Smooth muscle cell (in vitro differentiated cells): ENCODE results near the gene PRSS22. TPM values are rescaled to one million over a fixed set of nuclear protein-coding genes. Genes with fewer than 3 reads are reported as not detected.

ENCODE experiments used
- DNase-seq: peaks from one replicate; lab custom pipeline; 2025; ENCODE audit not compliant: unreplicated experiment; lab: John Stamatoyannopoulos, UW
- H2AFZ ChIP-seq: fragments of 200-600 bp; sonication (generic); 2 replicates; pipeline ENCODE4 v1.6.0; 2016; ENCODE audit warnings: antibody characterized with exemption, low read depth, mild to moderate bottlenecking
- H3F3A ChIP-seq: fragments of 200-600 bp; sonication (generic); 2 replicates; pipeline ENCODE4 v1.6.0; 2017; ENCODE audit warnings: antibody characterized with exemption, low read depth
- H3K27ac ChIP-seq: fragments of 200-600 bp; sonication (generic); 2 replicates; pipeline ENCODE4 v1.5.1; 2016; ENCODE audit warnings: low read depth, mild to moderate bottlenecking
- H3K27me3 ChIP-seq: fragments of 200-600 bp; sonication (generic); 2 replicates; pipeline ENCODE4 v1.6.1; 2016; ENCODE audit warnings: low read depth, mild to moderate bottlenecking
- H3K36me3 ChIP-seq: fragments of 200-600 bp; sonication (generic); 2 replicates; pipeline ENCODE4 v1.5.1; 2016; ENCODE audit warnings: low read depth
- H3K4me1 ChIP-seq: fragments of 200-600 bp; sonication (generic); 2 replicates; pipeline ENCODE4 v1.5.1; 2016; ENCODE audit warnings: low read depth
- H3K4me2 ChIP-seq: fragments of 200-600 bp; sonication (generic); 2 replicates; pipeline ENCODE4 v1.6.0; 2016; ENCODE audit warnings: mild to moderate bottlenecking
- H3K4me3 ChIP-seq: fragments of 200-600 bp; sonication (generic); 2 replicates; pipeline ENCODE4 v1.5.1; 2016; ENCODE audit warnings: mild to moderate bottlenecking
- H3K79me2 ChIP-seq: fragments of 200-600 bp; sonication (generic); 2 replicates; pipeline ENCODE4 v1.6.0; 2016; ENCODE audit warnings: low read depth, mild to moderate bottlenecking
- H3K9ac ChIP-seq: fragments of 200-600 bp; sonication (generic); 2 replicates; pipeline ENCODE4 v1.6.0; 2016; ENCODE audit warnings: low read depth
- H3K9me3 ChIP-seq: fragments of 200-600 bp; sonication (generic); replicated peaks from 2 replicates; pipeline ENCODE4 v1.5.1; 2016; ENCODE audit warnings: low read depth
- H4K20me1 ChIP-seq: fragments of 200-600 bp; sonication (generic); 2 replicates; pipeline ENCODE4 v1.6.0; 2016; ENCODE audit warnings: low read depth
- WGBS: methylation state at CpG from one replicate; pipeline ENCODE4 v1.1.7; 2016; ENCODE audit warnings: low lambda C conversion rate; 5-methylcytosine and 5-hydroxymethylcytosine counted together
- polyA plus RNA-seq: library from polyadenylated mRNA; unstranded; fragments of >200 nt; fragmentation: Nextera tagmentation; extraction: Ambion mirVana; gene quantifications from 2 replicates; pipeline ENCODE4 v1.2.1, GENCODE V29; 2016
- total RNA-seq: library from RNA; depleted of rRNA; stranded (reverse); fragments of >200 nt; gene quantifications from 2 replicates; pipeline ENCODE4 v1.2.3, GENCODE V29; 2014
- TF ChIP-seq, protein P1 (sequence below): fragments of 200-600 bp; sonication (generic); IDR thresholded peaks from 2 replicates; pipeline ENCODE4 v1.5.1; 2017; ENCODE audit warnings: borderline replicate concordance, mild to moderate bottlenecking, antibody characterized with exemption; ENCODE audit not compliant: insufficient read depth, poor library complexity, severe bottlenecking

The PRSS22 gene
- total and polyA plus RNA-seq, 2 experiments from 2014 or later = 0.79 to 2.2 TPM

DNA sequence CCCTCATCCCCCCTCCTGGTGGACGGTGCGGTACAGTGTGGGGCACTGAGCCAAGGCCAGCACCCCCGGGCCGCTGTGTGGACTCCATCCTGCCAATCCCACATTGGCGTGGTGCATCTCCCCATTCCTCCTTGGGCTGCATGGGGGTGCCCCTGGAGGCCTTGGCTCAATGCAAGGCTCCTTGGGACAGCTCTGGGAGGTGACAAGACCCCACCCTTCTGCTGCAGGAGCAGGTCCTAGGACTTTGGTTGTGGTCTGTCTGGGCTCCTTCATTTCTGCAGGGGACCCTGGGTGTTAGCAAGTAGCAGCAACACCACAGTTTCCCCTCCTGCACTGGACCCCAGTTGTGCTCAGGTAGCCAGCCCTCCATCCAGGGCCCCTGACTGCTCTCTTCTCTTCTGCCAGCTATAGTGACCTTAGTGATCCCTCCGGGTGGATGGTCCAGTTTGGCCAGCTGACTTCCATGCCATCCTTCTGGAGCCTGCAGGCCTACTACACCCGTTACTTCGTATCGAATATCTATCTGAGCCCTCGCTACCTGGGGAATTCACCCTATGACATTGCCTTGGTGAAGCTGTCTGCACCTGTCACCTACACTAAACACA is 39.6 kb downstream of the PRSS22 start:
- Histone ChIP-seq H3K4me3 (no peak overlapping the region), H3K4me2 (no peak overlapping the region), H3K79me2 (no peaks in the 10 kb centered on the region), H3K9me3 (no peaks in the 10 kb centered on the region), H3K27ac (no peak overlapping the region), H3K4me1 (no peaks in the 10 kb centered on the region), H3K27me3 (no peaks in the 10 kb centered on the region), H4K20me1 (no peaks in the 10 kb centered on the region), H2AFZ (no peak overlapping the region), H3K36me3 (no peaks in the 10 kb centered on the region), H3K9ac (no peak overlapping the region), H3F3A (no peaks in the 10 kb centered on the region)
- WGBS = 95% methylated on average over 10 of the region's 10 CpGs
- DNase-seq = no peak
- TF ChIP-seq, protein P1, sequence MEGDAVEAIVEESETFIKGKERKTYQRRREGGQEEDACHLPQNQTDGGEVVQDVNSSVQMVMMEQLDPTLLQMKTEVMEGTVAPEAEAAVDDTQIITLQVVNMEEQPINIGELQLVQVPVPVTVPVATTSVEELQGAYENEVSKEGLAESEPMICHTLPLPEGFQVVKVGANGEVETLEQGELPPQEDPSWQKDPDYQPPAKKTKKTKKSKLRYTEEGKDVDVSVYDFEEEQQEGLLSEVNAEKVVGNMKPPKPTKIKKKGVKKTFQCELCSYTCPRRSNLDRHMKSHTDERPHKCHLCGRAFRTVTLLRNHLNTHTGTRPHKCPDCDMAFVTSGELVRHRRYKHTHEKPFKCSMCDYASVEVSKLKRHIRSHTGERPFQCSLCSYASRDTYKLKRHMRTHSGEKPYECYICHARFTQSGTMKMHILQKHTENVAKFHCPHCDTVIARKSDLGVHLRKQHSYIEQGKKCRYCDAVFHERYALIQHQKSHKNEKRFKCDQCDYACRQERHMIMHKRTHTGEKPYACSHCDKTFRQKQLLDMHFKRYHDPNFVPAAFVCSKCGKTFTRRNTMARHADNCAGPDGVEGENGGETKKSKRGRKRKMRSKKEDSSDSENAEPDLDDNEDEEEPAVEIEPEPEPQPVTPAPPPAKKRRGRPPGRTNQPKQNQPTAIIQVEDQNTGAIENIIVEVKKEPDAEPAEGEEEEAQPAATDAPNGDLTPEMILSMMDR = no peak

- TF ChIP-seq, protein P1 = no peak
These were observed 40.4 kb downstream of the PRSS22 start for GRCh38 chr16:2817340-2818271.

GRCh38 chr16:2816751-2817339 is 41.1 kb downstream of the PRSS22 start, which contains the start of gene PRSS21:
PRSS21 (plus strand) TSS chr16:2817237; CDS start chr16:2817269, 32 bp downstream.
- Histone ChIP-seq H3K27me3 (no peaks in the 10 kb centered on the region), H2AFZ (no peak within 1 kb of the TSS), H3K4me2 (no peak within 1 kb of the TSS)

More at GRCh38 chr16:2817340-2818271, 40.4 kb downstream of the PRSS22 start:
- WGBS = 91% methylated on average over 40 of the region's 68 CpGs
- Histone ChIP-seq H3K27ac (no peak overlapping the region), H3K9ac (no peak overlapping the region), H3F3A (no peaks in the 10 kb centered on the region), H4K20me1 (no peaks in the 10 kb centered on the region), H2AFZ (no peak overlapping the region), H3K9me3 (no peaks in the 10 kb centered on the region), H3K4me3 (no peak overlapping the region), H3K27me3 (no peaks in the 10 kb centered on the region), H3K79me2 (no peaks in the 10 kb centered on the region), H3K4me1 (no peaks in the 10 kb centered on the region), H3K36me3 (no peaks in the 10 kb centered on the region), H3K4me2 (no peak overlapping the region)
- no peak for DNase-seq

More at GRCh38 chr16:2816751-2817339, 41.1 kb downstream of the PRSS22 start, which contains the start of gene PRSS21:
- Histone ChIP-seq H3K4me1 (no peaks in the 10 kb centered on the region), H3F3A (no peaks in the 10 kb centered on the region), H3K27ac (no peak within 1 kb of the TSS), H3K79me2 (no peaks in the 10 kb centered on the region), H3K36me3 (no peaks in the 10 kb centered on the region), H4K20me1 (no peaks in the 10 kb centered on the region), H3K4me3 (no peak within 1 kb of the TSS), H3K9me3 (no peaks in the 10 kb centered on the region), H3K9ac (no peak within 1 kb of the TSS)
- 96% methylated on average over 9 of the region's 28 CpGs for WGBS
- DNase-seq = no peak
- TF ChIP-seq, protein P1 = no peak
